ENCODE measurements around the gene PUS10.

PUS10 gene

GRCh38 chr2:60976256-60976850 lies 41.7 kb downstream of the PUS10 start:
- H2BK15ac ChIP-seq (ENCODE audit: low read length), result no peak overlapping the region
- no peak overlapping the region for H4K8ac ChIP-seq (ENCODE audit: low read depth, low read length)
- H3K14ac ChIP-seq (ENCODE audit: low read length), result no peak overlapping the region
- no peak overlapping the region for H3K23ac ChIP-seq (ENCODE audit: low read depth, low read length, poor library complexity)
- H4K91ac ChIP-seq (ENCODE audit: low read depth, low read length, poor library complexity), result no peak overlapping the region
- no peaks in the 10 kb centered on the region for H3K27me3 ChIP-seq (ENCODE audit: control insufficient read depth in 3 of 3, insufficient read depth in 3 of 3, low read depth in 1 of 3, low read length in 3 of 3)
- H2AFZ ChIP-seq (ENCODE audit: low read length), result no peak overlapping the region
- no peak overlapping the region for H2BK12ac ChIP-seq (ENCODE audit: low read length)
- no peak overlapping the region for H3K4me2 ChIP-seq (ENCODE audit: insufficient read depth, low read length, poor library complexity, severe bottlenecking)
- no peaks in the 10 kb centered on the region for H3K9me3 ChIP-seq (replicated peaks in 1 of 2; ENCODE audit: control insufficient read depth in 2 of 2, insufficient read depth in 1 of 2, low read depth in 1 of 2, low read length in 2 of 2)
- no CpG with 5 or more reads among the region's 3 CpGs for WGBS, 2 donors (ENCODE audit: extremely low coverage in 2 of 2, insufficient read length in 2 of 2, insufficient replicate concordance in 1 of 2)
- H3K18ac ChIP-seq (ENCODE audit: low read length), result no peak overlapping the region
- no peak overlapping the region for H2BK5ac ChIP-seq (ENCODE audit: low read length)
- no peak for DNase-seq (ENCODE audit: low spot score)
- H3K4ac ChIP-seq (ENCODE audit: low read length), result no peak overlapping the region
- no peak overlapping the region for H3K27ac ChIP-seq (replicated peaks; ENCODE audit: low read length)
- no peak overlapping the region for H2BK120ac ChIP-seq (ENCODE audit: low read depth, low read length)
- H3K4me3 ChIP-seq (ENCODE audit: low read length in 2 of 2), result no peak overlapping the region
- H3K9ac ChIP-seq (ENCODE audit: low read depth, low read length, poor library complexity), result no peak overlapping the region
- H2AK5ac ChIP-seq (ENCODE audit: low read depth, low read length), result no peak overlapping the region
- no peaks in the 10 kb centered on the region for H3K36me3 ChIP-seq (replicated peaks in 1 of 2; ENCODE audit: control insufficient read depth in 2 of 2, insufficient read depth in 2 of 2, low read length in 2 of 2)
- H3K4me1 ChIP-seq (ENCODE audit: control insufficient read depth in 2 of 2, insufficient read depth in 1 of 2, low read depth in 1 of 2, low read length in 2 of 2), result no peaks in the 10 kb centered on the region
- no peaks in the 10 kb centered on the region for H3K79me1 ChIP-seq (ENCODE audit: low read depth, low read length)

GRCh38 chr2:60974652-60975051 lies 43.4 kb downstream of the PUS10 start:
- no peak overlapping the region for H2BK5ac ChIP-seq (ENCODE audit: low read length)
- no peak for DNase-seq (ENCODE audit: low spot score)
- no peaks in the 10 kb centered on the region for H3K36me3 ChIP-seq (replicated peaks in 1 of 2; ENCODE audit: control insufficient read depth in 2 of 2, insufficient read depth in 2 of 2, low read length in 2 of 2)
- no peak overlapping the region for H2AFZ ChIP-seq (ENCODE audit: low read length)
- no peaks in the 10 kb centered on the region for H3K79me1 ChIP-seq (ENCODE audit: low read depth, low read length)
- peak overlapping the region; percentile 26 for H2BK15ac ChIP-seq (ENCODE audit: low read length)
- no peak overlapping the region for H3K4me2 ChIP-seq (ENCODE audit: insufficient read depth, low read length, poor library complexity, severe bottlenecking)
- peak overlapping the region; percentile 64 for H3K18ac ChIP-seq (ENCODE audit: low read length)
- H2BK120ac ChIP-seq (ENCODE audit: low read depth, low read length), result no peak overlapping the region
- peak overlapping the region; percentile 98 for H3K14ac ChIP-seq (ENCODE audit: low read length)
- peak overlapping the region; percentile 72 for H4K91ac ChIP-seq (ENCODE audit: low read depth, low read length, poor library complexity)
- H3K9ac ChIP-seq (ENCODE audit: low read depth, low read length, poor library complexity), result no peak overlapping the region
- no peaks in the 10 kb centered on the region for H3K27me3 ChIP-seq (ENCODE audit: control insufficient read depth in 3 of 3, insufficient read depth in 3 of 3, low read depth in 1 of 3, low read length in 3 of 3)
- H4K8ac ChIP-seq (ENCODE audit: low read depth, low read length), result no peak overlapping the region
- H2BK12ac ChIP-seq (ENCODE audit: low read length), result no peak overlapping the region
- H3K4ac ChIP-seq (ENCODE audit: low read length), result no peak overlapping the region
- no peak overlapping the region for H3K27ac ChIP-seq (replicated peaks; ENCODE audit: low read length)
- H3K9me3 ChIP-seq (replicated peaks in 1 of 2; ENCODE audit: control insufficient read depth in 2 of 2, insufficient read depth in 1 of 2, low read depth in 1 of 2, low read length in 2 of 2), result no peaks in the 10 kb centered on the region
- H3K4me3 ChIP-seq (ENCODE audit: low read length in 2 of 2), result no peak overlapping the region
- no CpG with 5 or more reads among the region's 16 CpGs for WGBS, 2 donors (ENCODE audit: extremely low coverage in 2 of 2, insufficient read length in 2 of 2, insufficient replicate concordance in 1 of 2)
- no peaks in the 10 kb centered on the region for H3K4me1 ChIP-seq (ENCODE audit: control insufficient read depth in 2 of 2, insufficient read depth in 1 of 2, low read depth in 1 of 2, low read length in 2 of 2)
- H2AK5ac ChIP-seq (ENCODE audit: low read depth, low read length), result peak overlapping the region; percentile 37
- H3K23ac ChIP-seq (ENCODE audit: low read depth, low read length, poor library complexity), result no peak overlapping the region

DNA sequence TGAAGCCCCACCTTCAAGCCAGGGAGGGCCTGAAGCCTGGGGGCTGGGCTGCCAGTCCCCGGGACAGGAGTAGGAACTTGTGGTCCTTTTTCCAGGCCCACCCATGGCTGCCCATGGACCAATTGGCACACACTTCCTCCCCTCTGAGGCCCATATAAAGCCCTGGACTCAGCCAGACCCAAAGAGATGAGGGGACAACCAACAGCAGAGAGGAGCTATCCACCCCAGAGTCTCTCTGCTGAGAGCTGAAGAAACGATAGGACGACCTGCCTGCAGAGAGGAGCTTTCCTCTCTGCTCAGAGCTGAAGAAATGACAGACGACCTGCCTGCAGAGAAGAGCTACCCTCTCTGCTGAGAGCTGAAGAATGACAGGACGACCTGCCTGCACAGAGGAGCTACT lies 44.4 kb downstream of the PUS10 start:
- Histone ChIP-seq H4K8ac (ENCODE audit: low read depth, low read length) (no peak overlapping the region), H3K4me3 (ENCODE audit: low read length in 2 of 2) (no peak overlapping the region), H3K4ac (ENCODE audit: low read length) (no peak overlapping the region), H2BK5ac (ENCODE audit: low read length) (no peak overlapping the region), H3K36me3 (replicated peaks in 1 of 2; ENCODE audit: control insufficient read depth in 2 of 2, insufficient read depth in 2 of 2, low read length in 2 of 2) (no peaks in the 10 kb centered on the region), H3K9ac (ENCODE audit: low read depth, low read length, poor library complexity) (no peak overlapping the region), H3K4me1 (ENCODE audit: control insufficient read depth in 2 of 2, insufficient read depth in 1 of 2, low read depth in 1 of 2, low read length in 2 of 2) (no peaks in the 10 kb centered on the region), H3K18ac (ENCODE audit: low read length) (peak overlapping the region; percentile 64), H3K23ac (ENCODE audit: low read depth, low read length, poor library complexity) (no peak overlapping the region), H3K79me1 (ENCODE audit: low read depth, low read length) (no peaks in the 10 kb centered on the region), H2AK5ac (ENCODE audit: low read depth, low read length) (no peak overlapping the region), H2AFZ (ENCODE audit: low read length) (no peak overlapping the region), H3K4me2 (ENCODE audit: insufficient read depth, low read length, poor library complexity, severe bottlenecking) (no peak overlapping the region), H2BK120ac (ENCODE audit: low read depth, low read length) (no peak overlapping the region), H3K9me3 (replicated peaks in 1 of 2; ENCODE audit: control insufficient read depth in 2 of 2, insufficient read depth in 1 of 2, low read depth in 1 of 2, low read length in 2 of 2) (no peaks in the 10 kb centered on the region), H4K91ac (ENCODE audit: low read depth, low read length, poor library complexity) (no peak overlapping the region), H2BK12ac (ENCODE audit: low read length) (no peak overlapping the region), H2BK15ac (ENCODE audit: low read length) (no peak overlapping the region), H3K27me3 (ENCODE audit: control insufficient read depth in 3 of 3, insufficient read depth in 3 of 3, low read depth in 1 of 3, low read length in 3 of 3) (no peaks in the 10 kb centered on the region), H3K27ac (replicated peaks; ENCODE audit: low read length) (no peak overlapping the region), H3K14ac (ENCODE audit: low read length) (no peak overlapping the region)
- WGBS, 2 donors (ENCODE audit: extremely low coverage in 2 of 2, insufficient read length in 2 of 2, insufficient replicate concordance in 1 of 2), result no CpG with 5 or more reads among the region's 5 CpGs
- no peak for DNase-seq (ENCODE audit: low spot score)

- Histone ChIP-seq H3K23ac (ENCODE audit: low read depth, low read length, poor library complexity) (no peak overlapping the region), H3K14ac (ENCODE audit: low read length) (no peak overlapping the region), H2AFZ (ENCODE audit: low read length) (no peak overlapping the region), H3K27me3 (ENCODE audit: control insufficient read depth in 3 of 3, insufficient read depth in 3 of 3, low read depth in 1 of 3, low read length in 3 of 3) (no peaks in the 10 kb centered on the region), H3K4ac (ENCODE audit: low read length) (no peak overlapping the region), H3K4me1 (ENCODE audit: control insufficient read depth in 2 of 2, insufficient read depth in 1 of 2, low read depth in 1 of 2, low read length in 2 of 2) (no peaks in the 10 kb centered on the region), H2BK120ac (ENCODE audit: low read depth, low read length) (no peak overlapping the region), H4K91ac (ENCODE audit: low read depth, low read length, poor library complexity) (no peak overlapping the region), H3K4me3 (ENCODE audit: low read length in 2 of 2) (no peak overlapping the region), H3K9me3 (replicated peaks in 1 of 2; ENCODE audit: control insufficient read depth in 2 of 2, insufficient read depth in 1 of 2, low read depth in 1 of 2, low read length in 2 of 2) (no peaks in the 10 kb centered on the region), H2BK5ac (ENCODE audit: low read length) (peak overlapping the region; percentile 66), H2BK12ac (ENCODE audit: low read length) (no peak overlapping the region), H3K79me1 (ENCODE audit: low read depth, low read length) (no peaks in the 10 kb centered on the region), H2BK15ac (ENCODE audit: low read length) (peak overlapping the region; percentile 67), H3K27ac (replicated peaks; ENCODE audit: low read length) (no peak overlapping the region), H3K9ac (ENCODE audit: low read depth, low read length, poor library complexity) (no peak overlapping the region), H2AK5ac (ENCODE audit: low read depth, low read length) (no peak overlapping the region), H3K4me2 (ENCODE audit: insufficient read depth, low read length, poor library complexity, severe bottlenecking) (no peak overlapping the region), H3K18ac (ENCODE audit: low read length) (peak overlapping the region; percentile 64), H4K8ac (ENCODE audit: low read depth, low read length) (no peak overlapping the region), H3K36me3 (replicated peaks in 1 of 2; ENCODE audit: control insufficient read depth in 2 of 2, insufficient read depth in 2 of 2, low read length in 2 of 2) (no peaks in the 10 kb centered on the region)
- DNase-seq (ENCODE audit: low spot score), result no peak
- no CpG with 5 or more reads among the region's 32 CpGs for WGBS, 2 donors (ENCODE audit: extremely low coverage in 2 of 2, insufficient read length in 2 of 2, insufficient replicate concordance in 1 of 2)
Observed at GRCh38 chr2:60972889-60973656, 45.0 kb downstream of the PUS10 start.

All from neuronal stem cell (in vitro differentiated cells).